SH-SY5Y (cell line): Measurements from ENCODE around the gene PTPRG.

Experiments
- GATA2 ChIP-seq: IDR thresholded peaks from 2 replicates; pipeline ENCODE4 v1.6.1; 2011; ENCODE audit warnings: mild to moderate bottlenecking, low read depth, low read length
- GATA3 ChIP-seq: IDR thresholded peaks from 2 replicates; pipeline ENCODE4 v1.6.1; 2011; ENCODE audit warnings: low read depth, mild to moderate bottlenecking, low read length, moderate library complexity

GRCh38 chr3:61563313-61564271 lies 2.2 kb downstream of the PTPRG start:
- TF ChIP-seq GATA2 (no peak), GATA3 (no peak)
